HUES48 (cell line): ENCODE results near the gene PPP1R13B.
"Not testable (repeated sequence)": the region's sequence is repeated elsewhere in the genome, so short reads cannot be mapped to it uniquely, and the experiment has no call there.

Experiments
- H3K27ac ChIP-seq: one replicate; pipeline ENCODE4 v1.7.0; 2013; ENCODE audit warnings: low read depth, low read length, inconsistent platforms
- H3K27me3 ChIP-seq: 2 replicates; pipeline ENCODE4 v1.6.1; 2013; ENCODE audit warnings: mild to moderate bottlenecking, low read length; ENCODE audit not compliant: control insufficient read depth, insufficient read depth
- H3K36me3 ChIP-seq: 2 replicates; pipeline ENCODE4 v1.6.1; 2013; ENCODE audit warnings: low read length; ENCODE audit not compliant: control insufficient read depth, insufficient read depth
- H3K4me1 ChIP-seq: 2 replicates; pipeline ENCODE4 v1.6.1; 2013; ENCODE audit warnings: mild to moderate bottlenecking, low read length; ENCODE audit not compliant: control insufficient read depth, insufficient read depth
- H3K4me3 ChIP-seq: 2 replicates; pipeline ENCODE4 v1.5.1; 2013; ENCODE audit warnings: mild to moderate bottlenecking, low read depth, low read length
- H3K9ac ChIP-seq: 2 replicates; pipeline ENCODE4 v1.6.1; 2013; ENCODE audit warnings: mild to moderate bottlenecking, low read depth, low read length, moderate library complexity
- H3K9me3 ChIP-seq: 2 replicates; pipeline ENCODE4 v1.6.1; 2013; ENCODE audit warnings: low read length; ENCODE audit not compliant: control insufficient read depth, insufficient read depth

The PPP1R13B gene

GRCh38 chr14:103692871-103693270 is 154.5 kb downstream of the PPP1R13B start:
- Histone ChIP-seq H3K9ac (no peak overlapping the region), H3K27me3 (no peaks in the 10 kb centered on the region), H3K4me3 (no peak overlapping the region), H3K36me3 (peaks cover 71% of the 10 kb centered on the region), H3K27ac (no peak overlapping the region), H3K9me3 (no peaks in the 10 kb centered on the region), H3K4me1 (no peaks in the 10 kb centered on the region)

- peaks cover 71% of the 10 kb centered on the region for H3K36me3 ChIP-seq
These were observed 155.2 kb downstream of the PPP1R13B start for GRCh38 chr14:103692159-103692558.

GRCh38 chr14:103691655-103692054 is 155.7 kb downstream of the PPP1R13B start:
- not testable (repeated sequence) for H3K27ac ChIP-seq, H3K9me3 ChIP-seq, H3K4me3 ChIP-seq, H3K4me1 ChIP-seq, H3K27me3 ChIP-seq, H3K9ac ChIP-seq
- peaks cover 75% of the 10 kb centered on the region for H3K36me3 ChIP-seq

More at GRCh38 chr14:103692159-103692558, 155.2 kb downstream of the PPP1R13B start:
- H3K4me3 ChIP-seq: no peak overlapping the region
- H3K27ac ChIP-seq: no peak overlapping the region
- H3K9me3 ChIP-seq: no peaks in the 10 kb centered on the region
- no peaks in the 10 kb centered on the region for H3K4me1 ChIP-seq
- H3K27me3 ChIP-seq: no peaks in the 10 kb centered on the region
- no peak overlapping the region for H3K9ac ChIP-seq

GRCh38 chr14:103690332-103690731 is 157.0 kb downstream of the PPP1R13B start:
- no peak overlapping the region for H3K4me3 ChIP-seq
- H3K27ac ChIP-seq: no peak overlapping the region
- no peaks in the 10 kb centered on the region for H3K9me3 ChIP-seq
- no peak overlapping the region for H3K9ac ChIP-seq
- peaks cover 83% of the 10 kb centered on the region for H3K36me3 ChIP-seq
- no peaks in the 10 kb centered on the region for H3K4me1 ChIP-seq
- H3K27me3 ChIP-seq: no peaks in the 10 kb centered on the region

GRCh38 chr14:103688906-103689902 is 158.2 kb downstream of the PPP1R13B start:
- Histone ChIP-seq H3K36me3 (peaks cover 86% of the 10 kb centered on the region), H3K9me3 (no peaks in the 10 kb centered on the region), H3K4me3 (no peak overlapping the region), H3K9ac (no peak overlapping the region), H3K27me3 (no peaks in the 10 kb centered on the region), H3K4me1 (no peaks in the 10 kb centered on the region), H3K27ac (no peak overlapping the region)

GRCh38 chr14:103688441-103688840 is 158.9 kb downstream of the PPP1R13B start:
- H3K4me1 ChIP-seq: no peaks in the 10 kb centered on the region
- peaks cover 86% of the 10 kb centered on the region for H3K36me3 ChIP-seq
- H3K9ac ChIP-seq: no peak overlapping the region
- no peaks in the 10 kb centered on the region for H3K27me3 ChIP-seq
- no peak overlapping the region for H3K27ac ChIP-seq
- no peak overlapping the region for H3K4me3 ChIP-seq
- H3K9me3 ChIP-seq: no peaks in the 10 kb centered on the region

- Histone ChIP-seq H3K9ac (no peak overlapping the region), H3K27ac (no peak overlapping the region), H3K4me1 (no peaks in the 10 kb centered on the region), H3K36me3 (peaks cover 86% of the 10 kb centered on the region), H3K27me3 (no peaks in the 10 kb centered on the region), H3K9me3 (no peaks in the 10 kb centered on the region), H3K4me3 (no peak overlapping the region)
These were observed 159.7 kb downstream of the PPP1R13B start for GRCh38 chr14:103687712-103688111.

GRCh38 chr14:103686831-103687485 is 160.4 kb downstream of the PPP1R13B start:
- Histone ChIP-seq H3K36me3 (peaks cover 83% of the 10 kb centered on the region), H3K4me3 (no peak overlapping the region), H3K4me1 (no peaks in the 10 kb centered on the region), H3K9ac (no peak overlapping the region), H3K9me3 (no peaks in the 10 kb centered on the region), H3K27me3 (no peaks in the 10 kb centered on the region), H3K27ac (no peak overlapping the region)

- Histone ChIP-seq H3K4me1 (no peaks in the 10 kb centered on the region), H3K27ac (no peak overlapping the region), H3K36me3 (peaks cover 88% of the 10 kb centered on the region), H3K4me3 (no peak overlapping the region), H3K9me3 (no peaks in the 10 kb centered on the region), H3K27me3 (no peaks in the 10 kb centered on the region), H3K9ac (no peak overlapping the region)
These were observed 161.8 kb downstream of the PPP1R13B start for GRCh38 chr14:103685276-103686211.

GRCh38 chr14:103684871-103685270 is 162.5 kb downstream of the PPP1R13B start:
- Histone ChIP-seq H3K4me1 (no peaks in the 10 kb centered on the region), H3K4me3 (no peak overlapping the region), H3K9ac (no peak overlapping the region), H3K36me3 (peaks cover 92% of the 10 kb centered on the region), H3K27me3 (no peaks in the 10 kb centered on the region), H3K27ac (no peak overlapping the region), H3K9me3 (no peaks in the 10 kb centered on the region)
